Measurements from ENCODE around the gene KCNK16.

KCNK16 gene

GRCh38 chr6:39269961-39270360 lies 52.5 kb downstream of the KCNK16 start:
- DNase-seq (ENCODE audit: low read depth), result no peak
- H3K4me3 ChIP-seq (ENCODE audit: low read depth, low read length), result no peak overlapping the region
- TF ChIP-seq CTCF (conservative IDR thresholded peaks at IDR 0.05; ENCODE audit: low read depth, low read length), result no peak

- no peak for DNase-seq (ENCODE audit: low read depth)
- TF ChIP-seq CTCF (conservative IDR thresholded peaks at IDR 0.05; ENCODE audit: low read depth, low read length), result no peak
- no peak overlapping the region for H3K4me3 ChIP-seq (ENCODE audit: low read depth, low read length)
Measured at GRCh38 chr6:39268721-39269120, 53.8 kb downstream of the KCNK16 start.

GRCh38 chr6:39268171-39268570 lies 54.3 kb downstream of the KCNK16 start:
- no peak for TF ChIP-seq CTCF (conservative IDR thresholded peaks at IDR 0.05; ENCODE audit: low read depth, low read length)
- DNase-seq (ENCODE audit: low read depth), result no peak

GRCh38 chr6:39266782-39267355 lies 55.6 kb downstream of the KCNK16 start:
- TF ChIP-seq CTCF (conservative IDR thresholded peaks at IDR 0.05; ENCODE audit: low read depth, low read length), result no peak
- H3K4me3 ChIP-seq (ENCODE audit: low read depth, low read length), result no peak overlapping the region
- no peak for DNase-seq (ENCODE audit: low read depth)

More at GRCh38 chr6:39268171-39268570, 54.3 kb downstream of the KCNK16 start:
- H3K4me3 ChIP-seq (ENCODE audit: low read depth, low read length), result no peak overlapping the region

- DNase-seq (ENCODE audit: low read depth), result no peak
- no peak for TF ChIP-seq CTCF (conservative IDR thresholded peaks at IDR 0.05; ENCODE audit: low read depth, low read length)
Measured at GRCh38 chr6:39266375-39266774, 56.1 kb downstream of the KCNK16 start.

More at GRCh38 chr6:39266375-39266774, 56.1 kb downstream of the KCNK16 start:
- no peak overlapping the region for H3K4me3 ChIP-seq (ENCODE audit: low read depth, low read length)

Measured in choroid plexus epithelial cell (primary cell).